ENCODE data around the gene SKAP1.
"Not testable (repeated sequence)": the region's sequence is repeated elsewhere in the genome, so short reads cannot be mapped to it uniquely, and the experiment has no call there.

SKAP1 gene

GRCh38 chr17:48426761-48427500 is 3.1 kb downstream of the SKAP1 start:
- DNase-seq (ENCODE audit: low read depth in 1 of 2, low spot score in 1 of 2): no peak
- TF ChIP-seq REST (IDR thresholded peaks at IDR 0.05; ENCODE audit: insufficient replicate concordance, low read depth) (no peak), SPI1 (IDR thresholded peaks at IDR 0.05; ENCODE audit: borderline replicate concordance, low read depth) (no peak), CTCF (IDR thresholded peaks at IDR 0.05; ENCODE audit: insufficient read depth, low read length) (no peak), POLR2AphosphoS5 (IDR thresholded peaks at IDR 0.05; ENCODE audit: low read depth) (no peak), GABPA (IDR thresholded peaks at IDR 0.05; ENCODE audit: low read depth) (no peak)
- no peak overlapping the region for H3K4me3 ChIP-seq (replicated peaks; ENCODE audit: insufficient read depth, low read length)
- peaks cover 37% of the 10 kb centered on the region for H3K27me3 ChIP-seq (ENCODE audit: insufficient read depth, poor library complexity, severe bottlenecking)
- H3K27ac ChIP-seq (replicated peaks): no peak overlapping the region

- TF ChIP-seq POLR2AphosphoS5 (IDR thresholded peaks at IDR 0.05; ENCODE audit: low read depth): no peak
- TF ChIP-seq CTCF (IDR thresholded peaks at IDR 0.05; ENCODE audit: insufficient read depth, low read length): no peak
- DNase-seq (ENCODE audit: low read depth in 1 of 2, low spot score in 1 of 2): no peak
- Histone ChIP-seq H3K27me3 (ENCODE audit: insufficient read depth, poor library complexity, severe bottlenecking) (peaks cover 33% of the 10 kb centered on the region), H3K27ac (replicated peaks) (no peak overlapping the region), H3K4me3 (replicated peaks; ENCODE audit: insufficient read depth, low read length) (no peak overlapping the region)
These were observed 3.9 kb downstream of the SKAP1 start for GRCh38 chr17:48426019-48426665.

- not testable (repeated sequence) for DNase-seq (ENCODE audit: low read depth in 1 of 2, low spot score in 1 of 2); H3K4me3 ChIP-seq (replicated peaks; ENCODE audit: insufficient read depth, low read length); H3K27me3 ChIP-seq (ENCODE audit: insufficient read depth, poor library complexity, severe bottlenecking); H3K27ac ChIP-seq (replicated peaks)
These were observed 8.0 kb downstream of the SKAP1 start for GRCh38 chr17:48422060-48422459.

- peaks cover 12% of the 10 kb centered on the region for H3K27me3 ChIP-seq (ENCODE audit: insufficient read depth, poor library complexity, severe bottlenecking)
- TF ChIP-seq POLR2AphosphoS5 (IDR thresholded peaks at IDR 0.05; ENCODE audit: low read depth): no peak
- no peak for TF ChIP-seq SPI1 (IDR thresholded peaks at IDR 0.05; ENCODE audit: borderline replicate concordance, low read depth)
- TF ChIP-seq CTCF (IDR thresholded peaks at IDR 0.05; ENCODE audit: insufficient read depth, low read length): no peak
- TF ChIP-seq GABPA (IDR thresholded peaks at IDR 0.05; ENCODE audit: low read depth): no peak
- no peak for TF ChIP-seq REST (IDR thresholded peaks at IDR 0.05; ENCODE audit: insufficient replicate concordance, low read depth)
- H3K27ac ChIP-seq (replicated peaks): no peak overlapping the region
- H3K4me3 ChIP-seq (replicated peaks; ENCODE audit: insufficient read depth, low read length): no peak overlapping the region
- DNase-seq (ENCODE audit: low read depth in 1 of 2, low spot score in 1 of 2): no peak
These were observed 9.2 kb downstream of the SKAP1 start for GRCh38 chr17:48420823-48421222.

Data from HL-60 (cell line).